T47D (cell line): ENCODE data around the gene AK4.
A peak's percentile ranks its signal among the peaks of the same experiment; 100 is the strongest.
"Not testable (repeated sequence)": the region's sequence is repeated elsewhere in the genome, so short reads cannot be mapped to it uniquely, and the experiment has no call there.

Experiments
- DNase-seq, 2 experiments: peaks; one replicate each; pipeline versions ENCODE4 v3.0.0 to v3.0.0-alpha.2; 2011 to 2012; ENCODE audit warnings: low read depth in 1 of 2, low spot score in 1 of 2
- JUND ChIP-seq: IDR thresholded peaks from 2 replicates; pipeline ENCODE4 v1.6.1; 2012; ENCODE audit warnings: low read depth
- in situ Hi-C: cut with HindIII; loops from 2 replicates; pipeline ENCODE4 v1.10.0; 2016; ENCODE audit warnings: low sequenced_read_pairs, low pct_unique_long_range_greater_than_20kb

The AK4 gene

DNA sequence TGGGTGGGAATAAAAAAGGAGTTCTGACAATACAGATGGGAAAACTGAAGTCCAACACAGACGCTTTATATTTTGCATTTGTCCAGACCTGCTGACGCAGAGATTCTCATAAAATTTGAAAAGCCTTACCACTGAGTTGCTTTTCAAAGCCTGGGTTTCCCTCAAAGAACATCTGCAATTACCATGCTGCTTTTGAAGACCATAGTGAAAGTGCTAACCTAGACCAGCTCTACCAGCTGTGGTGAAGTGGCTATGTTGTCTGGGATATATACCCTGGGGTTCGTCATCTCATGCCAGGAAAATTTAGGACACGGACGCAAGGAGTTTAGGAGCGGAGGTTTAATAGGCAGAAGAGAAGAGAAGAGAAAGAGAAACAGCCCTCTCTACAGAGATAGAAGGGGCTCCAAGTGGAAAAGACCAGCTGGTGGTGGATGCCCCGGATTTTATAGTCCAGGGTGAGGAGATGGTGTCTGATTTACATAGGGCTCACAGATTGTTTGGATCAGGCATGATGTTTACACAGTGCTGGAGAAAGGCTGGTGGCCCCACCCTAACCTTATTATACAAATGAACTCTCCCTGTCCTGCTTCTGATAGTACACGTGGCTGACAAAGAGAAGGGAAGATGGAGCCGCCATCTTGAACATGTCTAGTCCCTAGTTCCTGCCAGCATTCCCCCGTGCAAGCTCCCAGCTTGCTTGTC is 73.8 kb downstream of the AK4 start:
- in situ Hi-C loops = no loop called here

DNA sequence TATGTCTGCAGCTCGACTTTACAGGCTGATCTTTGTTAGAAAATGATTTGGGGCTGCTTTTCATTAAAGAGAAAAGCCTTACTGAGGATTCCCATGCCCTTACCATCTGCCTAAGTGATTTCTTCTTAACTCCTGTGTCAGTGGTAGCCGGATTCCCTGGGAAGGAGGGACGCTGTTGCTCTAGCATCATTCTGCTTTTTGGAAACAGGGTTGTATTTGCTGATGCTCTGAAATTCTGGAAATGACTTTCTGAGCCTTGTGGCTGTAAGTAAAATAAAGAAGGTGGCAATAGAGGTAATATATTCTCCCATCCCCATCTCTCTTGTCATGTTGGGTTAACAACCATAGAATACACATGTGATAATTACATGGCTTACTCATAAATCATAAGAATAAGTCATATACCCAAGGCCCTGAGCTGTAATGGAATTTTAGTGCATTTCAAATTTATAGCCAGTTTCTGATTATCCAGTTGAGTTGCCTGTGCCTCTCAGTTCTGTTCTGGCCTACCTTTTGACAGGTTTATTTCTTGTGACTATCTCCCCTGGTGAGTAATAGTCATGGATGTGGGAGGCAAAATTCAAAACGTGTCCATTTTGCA is 74.4 kb downstream of the AK4 start:
- no peak for TF ChIP-seq JUND
- in situ Hi-C loops = no loop called here
- no peak for DNase-seq

More for the DNA sequence above, 73.8 kb downstream of the AK4 start:
- DNase-seq = no peak
- TF ChIP-seq JUND = no peak

DNA sequence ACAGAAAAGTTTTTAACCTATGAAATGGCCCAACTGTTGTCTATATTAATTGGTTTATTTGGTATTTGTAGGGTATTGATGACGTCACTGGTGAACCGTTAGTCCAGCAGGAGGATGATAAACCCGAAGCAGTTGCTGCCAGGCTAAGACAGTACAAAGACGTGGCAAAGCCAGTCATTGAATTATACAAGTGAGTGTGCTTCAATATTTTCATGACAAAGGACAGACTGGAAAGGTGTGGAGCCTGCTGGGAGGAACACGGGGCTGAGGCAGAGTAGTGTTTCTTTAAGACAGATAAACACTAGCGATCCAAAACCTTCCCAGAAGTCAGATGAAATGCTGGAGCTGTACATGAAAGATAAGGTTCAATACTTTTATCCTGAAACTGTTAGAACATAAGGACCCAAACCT is 76.7 kb downstream of the AK4 start:
- no peak for DNase-seq
- in situ Hi-C loops = no loop called here
- TF ChIP-seq JUND = no peak

DNA sequence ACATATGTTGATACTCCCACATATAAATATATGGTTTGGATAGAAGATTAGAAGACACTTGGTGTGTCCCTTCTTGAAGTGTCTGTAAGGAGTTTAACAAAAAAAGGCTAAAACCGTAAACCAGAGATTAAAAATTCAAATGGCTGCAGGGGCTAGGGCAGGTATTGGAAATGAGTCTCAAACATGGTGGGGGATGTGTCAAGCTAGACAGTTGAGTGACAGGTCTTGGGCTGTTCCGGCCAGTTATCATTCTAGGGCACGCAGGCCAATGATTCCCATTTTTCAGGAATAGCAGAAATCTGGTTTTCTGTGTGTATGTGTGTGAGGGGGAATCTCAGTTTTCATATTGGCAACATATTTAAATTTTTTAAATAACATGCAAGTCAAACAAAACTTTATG is 77.2 kb downstream of the AK4 start:
- in situ Hi-C loops = no loop called here
- no peak for DNase-seq
- no peak for TF ChIP-seq JUND

DNA sequence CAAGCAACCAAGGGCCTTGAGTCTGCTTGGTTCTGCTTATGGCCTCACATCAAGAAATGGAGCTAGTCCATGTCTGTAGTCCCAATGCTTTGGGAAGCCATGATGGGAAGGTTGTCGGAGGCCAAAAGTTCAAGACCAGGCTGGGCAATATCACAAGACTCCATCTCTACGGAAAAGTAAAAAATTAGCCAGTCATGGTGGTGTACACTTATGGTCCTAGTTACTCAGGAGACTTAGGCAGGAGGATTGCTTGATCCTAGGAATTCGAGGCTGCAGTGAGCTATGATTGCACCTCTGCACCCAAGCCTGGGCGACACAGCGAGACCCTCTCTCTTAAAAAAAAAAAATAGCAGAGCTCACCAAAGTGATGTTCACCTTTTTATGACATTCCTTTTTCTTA is 81.2 kb downstream of the AK4 start:
- in situ Hi-C loops = no loop called here
- TF ChIP-seq JUND = no peak
- DNase-seq = no peak

DNA sequence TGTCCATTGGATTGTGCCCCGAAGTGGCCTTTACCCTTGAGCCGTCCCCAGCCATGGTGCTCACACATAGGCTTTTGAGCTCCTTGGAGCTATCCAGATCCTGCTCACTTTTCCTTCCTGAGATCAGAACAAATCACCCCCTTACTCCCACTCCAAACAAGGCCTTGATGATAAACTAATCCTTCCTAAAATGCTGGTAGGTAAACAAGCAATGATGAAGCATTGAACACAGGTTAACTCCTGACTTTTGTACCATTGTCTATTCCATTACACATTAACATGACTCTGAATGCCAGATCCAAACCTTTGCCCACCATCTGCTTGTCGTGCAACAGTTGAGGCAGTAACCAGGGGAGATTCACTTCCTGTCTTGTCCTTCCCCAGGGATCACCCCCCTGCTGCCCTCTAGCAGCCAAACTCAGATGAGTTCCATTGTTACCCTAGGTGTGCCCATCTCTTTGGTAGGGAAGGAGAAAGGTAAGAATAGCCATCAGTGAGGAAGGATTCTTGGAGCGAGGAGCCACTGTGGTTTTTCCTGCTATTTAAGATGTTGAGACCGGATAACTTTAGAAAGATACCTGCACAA is 81.8 kb downstream of the AK4 start:
- in situ Hi-C loops = no loop called here
- TF ChIP-seq JUND = no peak
- DNase-seq = no peak

DNA sequence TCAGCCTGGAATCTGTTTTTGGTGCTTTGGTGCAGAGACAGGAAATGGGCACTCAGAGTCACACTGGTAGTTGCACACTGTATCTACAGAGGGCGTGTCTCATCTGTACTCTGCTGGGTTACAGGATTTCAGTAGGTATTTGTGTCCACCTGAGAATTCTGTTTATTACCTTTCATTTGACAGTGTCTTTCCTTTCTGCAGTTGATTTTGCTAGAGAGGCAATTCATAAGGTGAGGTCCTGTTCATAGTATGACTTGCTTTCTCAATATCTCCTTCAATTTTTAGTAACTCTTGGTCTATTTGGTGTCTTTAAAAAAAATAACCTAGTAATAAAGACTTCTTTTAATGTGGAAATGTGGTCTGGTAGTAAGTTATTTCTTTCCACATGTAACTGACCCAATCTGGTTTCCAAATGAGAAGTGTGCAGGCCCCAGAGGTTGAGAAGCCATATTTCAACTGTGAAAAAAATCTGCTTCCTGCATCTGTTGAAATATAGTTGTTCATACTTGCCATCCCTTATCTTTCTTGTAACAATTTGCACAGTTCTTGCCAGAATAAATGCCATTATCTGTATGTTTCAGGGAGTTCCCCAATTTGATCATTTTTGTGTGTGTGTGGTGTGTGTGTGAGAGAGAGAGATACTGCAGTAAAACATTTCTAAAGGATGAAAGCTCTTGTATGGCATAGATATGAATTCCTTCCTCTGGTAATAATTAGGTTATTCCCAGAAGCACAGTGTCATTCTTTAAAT is 82.9 kb downstream of the AK4 start:
- TF ChIP-seq JUND = no peak
- in situ Hi-C loops = no loop called here
- DNase-seq = no peak

DNA sequence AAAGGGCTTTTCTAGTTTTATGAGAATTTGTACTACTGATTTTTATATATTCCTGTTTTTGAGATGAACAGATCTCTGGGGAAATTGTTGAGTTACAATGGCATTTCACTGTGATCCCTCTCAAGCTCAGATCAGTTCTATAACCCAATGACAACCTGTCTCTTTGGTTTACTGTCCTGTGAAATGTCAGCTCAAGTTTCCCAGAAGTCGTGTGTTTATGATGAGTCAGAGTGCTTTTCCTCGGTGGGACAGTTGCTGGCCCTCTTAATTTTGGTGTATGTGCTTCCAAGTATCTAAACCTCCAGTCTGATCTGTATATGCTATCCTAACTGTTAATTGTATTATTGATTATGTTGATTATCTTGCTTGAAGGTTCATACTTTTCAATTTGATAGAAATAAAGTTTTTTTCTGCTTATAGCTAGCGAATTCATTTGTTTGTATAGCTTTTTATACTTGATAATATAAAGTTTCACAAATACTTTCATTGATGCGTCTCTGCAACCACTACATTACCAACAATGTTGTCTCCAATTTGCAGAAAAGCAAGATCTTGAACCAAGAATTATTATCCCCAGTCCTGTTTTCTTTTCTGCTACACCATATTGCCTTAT is 83.8 kb downstream of the AK4 start:
- TF ChIP-seq JUND = no peak
- in situ Hi-C loops = no loop called here
- no peak for DNase-seq

DNA sequence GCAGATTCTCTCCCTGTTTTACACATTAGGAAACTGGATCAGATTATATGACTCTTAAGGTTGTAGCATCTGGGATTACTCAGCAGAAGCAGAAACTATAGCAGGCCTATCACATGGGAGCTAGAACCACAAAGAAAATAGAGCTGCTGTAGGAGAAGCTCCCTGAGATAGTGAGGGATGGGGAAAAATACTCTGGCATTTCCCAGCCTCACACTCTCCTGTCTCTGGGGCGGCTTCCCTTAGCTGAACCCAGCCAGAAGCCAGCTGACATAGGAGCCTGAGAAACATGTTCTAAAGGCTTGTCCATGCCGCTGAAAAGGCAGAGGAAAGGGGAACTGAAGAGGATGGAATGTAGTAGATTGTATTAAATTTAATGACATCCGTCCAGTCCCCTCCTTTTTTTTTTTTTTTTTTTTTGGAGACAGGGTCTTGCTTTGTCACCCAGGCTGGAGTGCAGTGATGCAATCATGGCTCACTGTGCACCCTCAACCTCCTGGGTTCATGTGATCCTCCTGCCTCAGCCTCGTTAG is 84.5 kb downstream of the AK4 start:
- DNase-seq = no peak
- TF ChIP-seq JUND = no peak
- in situ Hi-C loops = no loop called here

DNA sequence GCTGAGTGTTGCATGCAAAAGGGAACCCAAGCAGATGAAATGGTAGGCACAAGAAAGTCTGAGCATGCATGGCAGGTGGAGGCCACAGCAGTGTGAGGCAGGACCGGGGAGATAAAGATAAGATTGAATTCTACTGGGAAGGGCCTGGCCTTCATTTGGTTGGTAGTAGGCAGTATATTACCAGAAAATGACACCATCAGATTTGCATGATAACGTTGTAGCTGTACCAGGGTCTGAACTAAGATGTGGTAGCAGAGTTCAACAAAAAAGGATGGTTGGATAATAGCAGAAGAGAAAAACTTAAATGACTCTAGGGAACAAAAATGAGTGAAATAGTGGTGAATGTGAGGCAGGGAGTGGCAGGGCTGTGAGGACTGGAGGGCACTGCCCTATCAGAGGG is 85.8 kb downstream of the AK4 start:
- no peak for DNase-seq
- no peak for TF ChIP-seq JUND
- in situ Hi-C loops = no loop called here

DNA sequence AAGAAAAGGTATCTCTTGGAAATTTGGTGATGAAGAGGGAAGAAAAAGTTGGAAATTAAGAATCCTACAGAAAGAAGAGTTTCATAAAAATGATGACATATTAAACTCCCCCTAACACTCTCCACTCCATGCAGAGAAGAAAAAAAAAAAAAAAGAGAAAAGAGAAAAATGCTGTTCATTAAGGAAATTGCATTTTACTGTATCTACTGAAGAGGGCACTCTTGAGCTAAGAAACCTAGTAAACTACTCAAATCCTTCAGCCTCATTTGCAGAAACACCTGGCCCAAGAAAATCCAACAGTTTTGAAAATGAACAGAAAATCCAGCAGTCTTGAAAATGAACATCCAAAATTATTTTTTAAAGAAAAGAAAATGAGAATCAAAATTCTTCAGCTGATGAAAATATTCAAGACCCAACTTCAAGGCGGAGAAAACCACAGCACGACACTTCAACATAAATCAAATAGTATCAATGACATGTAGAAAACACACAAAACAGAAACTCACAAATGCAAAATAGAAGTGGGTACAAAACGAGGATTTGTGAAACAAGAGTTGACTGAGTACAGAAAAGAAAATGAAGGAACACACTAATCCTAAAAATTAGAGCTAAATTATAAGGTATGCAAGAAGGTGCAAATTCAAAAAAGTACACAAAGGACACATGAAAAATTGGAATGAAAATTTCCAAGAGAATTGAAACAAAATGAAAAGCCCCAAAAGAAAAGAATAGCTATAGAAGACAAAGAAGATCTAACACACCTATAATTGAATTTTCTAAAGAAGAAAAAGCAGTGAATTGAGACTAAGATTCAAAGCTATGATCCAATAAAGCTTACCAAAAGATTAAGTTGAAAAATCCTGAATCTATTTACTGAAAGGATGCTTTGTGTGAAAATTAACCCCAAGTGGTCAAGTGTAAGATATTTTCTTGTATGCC is 88.1 kb downstream of the AK4 start:
- TF ChIP-seq JUND = no peak
- peak in 1 of 2 experiments; percentile 66 for DNase-seq
- in situ Hi-C loops = no loop called here

DNA sequence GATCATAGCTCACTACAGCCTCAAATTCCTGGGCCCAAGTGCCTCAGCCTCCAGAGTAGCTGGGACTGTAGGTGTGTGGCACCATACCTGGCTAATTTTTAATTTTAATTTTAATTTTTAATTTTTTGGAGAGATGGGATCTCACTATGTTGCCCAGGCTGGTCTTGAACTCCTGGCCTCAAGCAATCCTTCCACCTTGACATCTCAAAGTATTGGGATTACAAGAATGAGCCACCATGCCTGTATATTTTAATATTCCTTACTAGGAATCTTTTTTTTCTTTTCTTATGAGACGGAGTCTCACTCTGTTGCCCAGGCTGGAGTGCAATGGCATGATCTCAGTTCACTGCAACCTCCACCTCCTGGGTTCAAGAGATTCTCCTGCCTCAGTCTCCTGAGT is 89.1 kb downstream of the AK4 start:
- DNase-seq, in situ Hi-C loops: not testable (repeated sequence)
